Stimulated activated CD4-positive, alpha-beta T cell treated with anti-CD3 and anti-CD28 coated beads, TNF-alpha, amount 100 ng/mL, for 1 hour (primary cell): ENCODE results near the gene SBK2.
"Not testable (repeated sequence)": the region's sequence is repeated elsewhere in the genome, so short reads cannot be mapped to it uniquely, and the experiment has no call there.

Source experiments
- DNase-seq, 3 donors: peaks; one replicate each; pipeline ENCODE4 v3.0.0-alpha.2; 2020; ENCODE audit warnings: low read depth in 3 of 3, low spot score in 1 of 3

SBK2 gene

GRCh38 chr19:55503502-55504251, 33.3 kb downstream of the SBK2 start:
- peak; percentile 84 to 96 (median 86) for DNase-seq

- no peak for DNase-seq
Measured at GRCh38 chr19:55503157-55503501, 33.8 kb downstream of the SBK2 start.

- DNase-seq, result no peak
Measured at GRCh38 chr19:55502197-55502952, 34.6 kb downstream of the SBK2 start.

GRCh38 chr19:55500368-55500952, 36.5 kb downstream of the SBK2 start:
- no peak for DNase-seq

- no peak for DNase-seq
Measured at GRCh38 chr19:55498246-55498840, 38.6 kb downstream of the SBK2 start.

GRCh38 chr19:55497763-55498162, 39.2 kb downstream of the SBK2 start:
- DNase-seq, result no peak

- not testable (repeated sequence) for DNase-seq
Measured at GRCh38 chr19:55496820-55497219, 40.1 kb downstream of the SBK2 start.

- no peak for DNase-seq
Measured at GRCh38 chr19:55495646-55496349, 41.1 kb downstream of the SBK2 start.

GRCh38 chr19:55494172-55494761, 42.7 kb downstream of the SBK2 start:
- no peak for DNase-seq

GRCh38 chr19:55493645-55494171, 43.2 kb downstream of the SBK2 start:
- DNase-seq, result no peak

GRCh38 chr19:55493052-55493644, 43.8 kb downstream of the SBK2 start:
- DNase-seq, result no peak

- DNase-seq, result no peak
Measured at GRCh38 chr19:55492362-55492944, 44.5 kb downstream of the SBK2 start.

- no peak for DNase-seq
Measured at GRCh38 chr19:55491546-55492360, 45.2 kb downstream of the SBK2 start.

GRCh38 chr19:55490478-55491432, 46.2 kb downstream of the SBK2 start:
- DNase-seq, result no peak

GRCh38 chr19:55489711-55490477, 47.0 kb downstream of the SBK2 start:
- no peak for DNase-seq

- DNase-seq, result no peak
Measured at GRCh38 chr19:55488986-55489710, 47.8 kb downstream of the SBK2 start.
